ENCODE measurements around the gene NOTCH1. TPM values are rescaled to one million over a fixed set of nuclear protein-coding genes. Genes with fewer than 3 reads are reported as not detected.

NOTCH1 gene
- total and polyA plus RNA-seq, 12 donors: 0.81 to 31.5 (median 24.0) TPM

DNA sequence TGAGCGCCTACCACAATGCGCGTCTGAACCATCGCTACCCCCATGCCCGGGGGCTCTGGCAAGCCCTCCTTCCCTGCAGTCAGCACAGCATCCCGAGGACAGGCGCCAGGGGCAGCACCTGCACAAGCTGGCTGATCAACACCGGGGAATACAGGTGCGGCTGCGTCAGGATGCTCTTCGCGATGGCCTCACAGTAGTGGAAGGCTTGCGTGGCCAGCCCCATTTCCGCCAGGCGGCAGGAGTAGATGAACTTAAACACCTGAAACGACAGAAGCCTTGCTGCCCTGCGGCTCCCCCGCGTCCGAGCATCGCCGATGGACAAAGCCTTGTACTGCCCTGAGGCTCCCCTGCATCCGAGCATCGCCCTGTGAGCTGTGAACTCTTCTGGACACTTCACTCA lies 88.5 kb downstream of the NOTCH1 start:
- DNase-seq: no peak
- H3K27me3 ChIP-seq: no peaks in the 10 kb centered on the region
- no peaks in the 10 kb centered on the region for H3K9me3 ChIP-seq (replicated peaks in 1 of 3)
- H3K4me1 ChIP-seq (replicated peaks in 1 of 2): no peaks in the 10 kb centered on the region
- H3K4me3 ChIP-seq: no peak overlapping the region
- intact Hi-C loops (cut with DNase I): no loop called here
- no peak for TF ChIP-seq POLR2A (IDR thresholded peaks at IDR 0.05)
- TF ChIP-seq, protein P1, sequence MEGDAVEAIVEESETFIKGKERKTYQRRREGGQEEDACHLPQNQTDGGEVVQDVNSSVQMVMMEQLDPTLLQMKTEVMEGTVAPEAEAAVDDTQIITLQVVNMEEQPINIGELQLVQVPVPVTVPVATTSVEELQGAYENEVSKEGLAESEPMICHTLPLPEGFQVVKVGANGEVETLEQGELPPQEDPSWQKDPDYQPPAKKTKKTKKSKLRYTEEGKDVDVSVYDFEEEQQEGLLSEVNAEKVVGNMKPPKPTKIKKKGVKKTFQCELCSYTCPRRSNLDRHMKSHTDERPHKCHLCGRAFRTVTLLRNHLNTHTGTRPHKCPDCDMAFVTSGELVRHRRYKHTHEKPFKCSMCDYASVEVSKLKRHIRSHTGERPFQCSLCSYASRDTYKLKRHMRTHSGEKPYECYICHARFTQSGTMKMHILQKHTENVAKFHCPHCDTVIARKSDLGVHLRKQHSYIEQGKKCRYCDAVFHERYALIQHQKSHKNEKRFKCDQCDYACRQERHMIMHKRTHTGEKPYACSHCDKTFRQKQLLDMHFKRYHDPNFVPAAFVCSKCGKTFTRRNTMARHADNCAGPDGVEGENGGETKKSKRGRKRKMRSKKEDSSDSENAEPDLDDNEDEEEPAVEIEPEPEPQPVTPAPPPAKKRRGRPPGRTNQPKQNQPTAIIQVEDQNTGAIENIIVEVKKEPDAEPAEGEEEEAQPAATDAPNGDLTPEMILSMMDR (IDR thresholded peaks at IDR 0.05): no peak
- WGBS, 4 donors: 94 to 98% (median 96%) methylated on average over 22 to 24 of the region's 24 CpGs
- H3K27ac ChIP-seq: no peak overlapping the region
- peaks cover 0 to 92% of the 10 kb centered on the region in 2 donors for H3K36me3 ChIP-seq (replicated peaks in 1 of 2)

DNA sequence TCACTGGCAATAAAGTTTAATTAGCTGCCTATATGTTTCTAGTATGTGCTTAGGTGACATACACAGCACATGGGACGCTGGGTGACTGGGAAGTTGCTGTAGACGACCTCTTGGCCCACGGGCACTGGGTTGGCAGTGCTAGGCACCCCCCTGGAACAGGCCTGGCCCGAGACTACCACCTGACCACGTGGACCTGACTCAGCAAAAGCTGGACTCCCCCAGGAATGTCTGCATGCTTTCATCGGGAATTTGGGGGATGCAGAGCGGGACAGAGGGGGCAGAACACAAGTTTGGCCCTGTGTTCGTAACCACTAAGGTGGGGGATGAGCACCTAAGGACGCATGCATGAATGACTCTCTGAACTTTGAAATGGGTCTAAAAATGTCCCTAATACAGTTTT lies 89.6 kb downstream of the NOTCH1 start:
- Histone ChIP-seq H3K9me3 (replicated peaks in 1 of 3) (no peaks in the 10 kb centered on the region), H3K27me3 (no peaks in the 10 kb centered on the region), H3K4me1 (replicated peaks in 1 of 2) (no peaks in the 10 kb centered on the region), H3K4me3 (no peak overlapping the region), H3K27ac (no peak overlapping the region), H3K36me3 (replicated peaks in 1 of 2) (peaks cover 0 to 89% of the 10 kb centered on the region in 2 donors)
- DNase-seq: no peak
- WGBS, 4 donors: 81 to 91% (median 86%) methylated on average over 4 to 9 of the region's 9 CpGs
- TF ChIP-seq, protein P1 (IDR thresholded peaks at IDR 0.05): no peak
- no peak for TF ChIP-seq POLR2A (IDR thresholded peaks at IDR 0.05)
- intact Hi-C loops (cut with DNase I): no loop called here

DNA sequence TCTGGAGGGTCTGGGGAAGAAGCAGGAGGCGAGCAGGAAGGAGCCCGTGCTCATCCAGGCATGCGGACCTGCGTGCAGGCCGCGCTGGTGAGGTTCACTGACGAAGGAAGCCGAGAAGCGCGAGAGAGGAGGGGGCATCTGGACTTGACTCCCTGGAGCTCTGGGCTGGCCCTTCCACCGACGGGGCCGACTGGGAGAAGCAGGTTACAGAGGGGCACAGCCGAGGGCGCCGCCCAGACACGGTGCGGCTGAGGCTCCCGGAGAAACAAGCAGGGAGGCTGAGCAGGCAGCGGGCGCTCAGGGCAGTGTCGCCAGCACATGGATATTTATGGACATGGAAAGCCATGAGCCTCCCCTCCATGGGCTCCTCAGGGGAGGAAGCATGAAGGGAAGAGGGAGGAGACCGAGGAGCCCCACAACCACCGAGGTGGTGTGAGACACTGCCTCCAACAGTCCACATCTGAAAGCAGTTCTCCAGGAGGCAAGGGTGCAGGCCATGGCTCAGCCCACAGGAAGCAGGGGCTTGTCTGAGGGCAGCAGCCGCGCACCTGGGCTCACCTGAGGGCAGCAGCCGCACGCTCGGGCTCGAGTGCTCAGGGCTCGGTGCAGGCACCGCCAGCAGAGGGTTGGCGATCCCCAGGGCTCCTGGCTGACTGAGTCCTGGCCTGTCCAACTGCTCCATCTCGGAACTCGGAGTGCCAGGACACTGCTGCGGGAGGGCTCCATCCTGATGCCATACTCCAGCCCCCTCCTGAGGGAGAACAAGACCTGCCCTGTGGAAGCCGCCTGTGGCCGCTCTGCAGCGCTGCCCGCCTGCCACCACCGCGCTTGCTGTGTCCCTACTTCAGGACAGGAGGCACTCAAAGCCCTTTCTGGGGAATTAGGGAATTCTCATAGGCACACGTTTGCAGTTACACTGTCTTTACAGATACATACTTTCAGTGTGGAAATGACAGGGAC lies 90.5 kb downstream of the NOTCH1 start:
- no peaks in the 10 kb centered on the region for H3K27me3 ChIP-seq
- no peak for DNase-seq
- no peaks in the 10 kb centered on the region for H3K4me1 ChIP-seq (replicated peaks in 1 of 2)
- H3K27ac ChIP-seq: no peak overlapping the region
- no peaks in the 10 kb centered on the region for H3K9me3 ChIP-seq (replicated peaks in 1 of 3)
- intact Hi-C loops (cut with DNase I): no loop called here
- TF ChIP-seq, protein P1 (IDR thresholded peaks at IDR 0.05): no peak
- TF ChIP-seq POLR2A (IDR thresholded peaks at IDR 0.05): no peak
- no peak overlapping the region for H3K4me3 ChIP-seq
- H3K36me3 ChIP-seq (replicated peaks in 1 of 2): peaks cover 0 to 89% of the 10 kb centered on the region in 2 donors
- 89 to 93% (median 92%) methylated on average over 23 to 43 of the region's 43 CpGs for WGBS, 4 donors

DNA sequence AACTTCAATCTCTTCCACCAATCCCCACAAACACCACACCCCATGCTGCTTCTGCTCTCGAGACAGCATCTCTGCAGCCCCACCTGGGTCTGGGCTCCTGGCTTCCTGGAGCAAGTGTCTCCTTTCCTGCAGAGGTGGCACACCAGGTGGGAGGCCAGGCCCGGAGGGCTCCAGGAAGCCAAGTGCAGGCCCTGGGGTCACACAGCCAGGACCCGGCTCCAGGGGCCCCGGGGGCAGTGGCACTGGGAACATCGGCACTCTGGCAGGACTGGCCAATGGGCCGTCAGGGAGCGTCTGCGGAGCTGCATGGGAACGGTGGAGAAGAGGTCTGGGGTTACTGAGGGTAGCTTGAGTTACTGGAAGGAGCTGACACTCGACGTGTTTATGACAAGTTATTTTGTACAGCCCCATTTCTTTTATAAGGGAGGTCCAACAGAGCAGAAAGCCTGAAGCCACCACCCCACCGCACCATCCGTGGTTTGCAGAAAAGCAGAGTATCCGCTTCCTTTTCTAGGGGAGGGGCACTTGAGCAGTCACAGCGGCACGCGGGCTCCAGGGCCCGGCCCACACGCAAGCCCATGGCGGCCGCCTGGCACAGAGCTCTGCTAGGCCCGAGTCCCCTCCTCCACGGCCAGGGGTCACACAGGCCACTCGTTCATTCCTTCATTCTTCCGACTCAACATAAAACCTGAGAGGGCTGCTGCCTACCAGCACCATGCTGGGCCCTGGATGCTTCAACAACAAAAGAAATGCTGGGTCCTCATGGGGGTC lies 91.6 kb downstream of the NOTCH1 start:
- no peaks in the 10 kb centered on the region for H3K27me3 ChIP-seq
- no peak overlapping the region for H3K4me3 ChIP-seq
- no peaks in the 10 kb centered on the region for H3K9me3 ChIP-seq (replicated peaks in 1 of 3)
- peaks cover 0 to 89% of the 10 kb centered on the region in 2 donors for H3K36me3 ChIP-seq (replicated peaks in 1 of 2)
- no peaks in the 10 kb centered on the region for H3K4me1 ChIP-seq (replicated peaks in 1 of 2)
- TF ChIP-seq, protein P1 (IDR thresholded peaks at IDR 0.05): no peak
- TF ChIP-seq POLR2A (IDR thresholded peaks at IDR 0.05): no peak
- WGBS, 4 donors: 90 to 92% (median 91%) methylated on average over 16 to 25 of the region's 25 CpGs
- H3K27ac ChIP-seq: no peak overlapping the region
- intact Hi-C loops (cut with DNase I): no loop called here
- DNase-seq: no peak

Measured in adrenal gland (tissue), 12 donors.